CD4-positive, alpha-beta T cell (primary cell): ENCODE data around the gene INA. TPM values are rescaled to one million over a fixed set of nuclear protein-coding genes. Genes with fewer than 3 reads are reported as not detected.

ENCODE experiments used
- ATAC-seq: fragments of 200-7000 bp; cut with Tn5 transposase; one replicate; pipeline ENCODE4 v1.10.0; 2022; ENCODE audit warnings: mild to moderate bottlenecking; ENCODE audit not compliant: poor library complexity
- CTCF ChIA-PET: fragments of 350-600 bp; sonication (Branson Sonifier 250); formaldehyde crosslinking; loops from one replicate; lab custom pipeline; 2021; ENCODE audit warnings: antibody characterized with exemption, inconsistent platforms; lab: Charles Lee
- POLR2A ChIA-PET: fragments of 350-600 bp; sonication (Branson Sonifier 250); formaldehyde crosslinking; loops from one replicate; lab custom pipeline; 2021; ENCODE audit warnings: antibody characterized with exemption, inconsistent platforms; lab: Charles Lee
- DNase-seq, 14 experiments: peaks; one replicate each; pipeline ENCODE4 v3.0.0-alpha.2; 2013 to 2020; ENCODE audit warnings: mixed read lengths in 2 of 14
- H3K27ac ChIP-seq, 2 donors: one replicate each; pipeline versions ENCODE4 v1.5.1 to v1.7.0; 2013; ENCODE audit warnings: low read length in 2 of 2, low read depth in 1 of 2, mild to moderate bottlenecking in 1 of 2
- H3K27me3 ChIP-seq, 2 experiments: 1 replicate in 1 of 2; 2 replicates in 1 of 2; pipeline versions ENCODE4 v1.6.1 to v1.7.0; 2013; ENCODE audit warnings: low read length in 2 of 2, control low read depth in 1 of 2, mild to moderate bottlenecking in 1 of 2, moderate library complexity in 1 of 2; ENCODE audit not compliant: insufficient read depth in 2 of 2, control insufficient read depth in 1 of 2
- H3K36me3 ChIP-seq: one replicate; pipeline ENCODE4 v1.6.1; 2013; ENCODE audit warnings: low read length, control low read depth; ENCODE audit not compliant: insufficient read depth
- H3K4me1 ChIP-seq: one replicate; pipeline ENCODE4 v1.6.1; 2013; ENCODE audit warnings: low read length, control low read depth; ENCODE audit not compliant: insufficient read depth
- H3K4me3 ChIP-seq: one replicate; pipeline ENCODE4 v1.5.1; 2013; ENCODE audit warnings: mild to moderate bottlenecking, low read length, moderate library complexity
- H3K9me3 ChIP-seq, 2 experiments: 1 replicate in 1 of 2; 2 replicates in 1 of 2; pipeline versions ENCODE4 v1.6.1 to v1.7.0; 2013; ENCODE audit warnings: low read length in 2 of 2, mild to moderate bottlenecking in 2 of 2, control low read depth in 1 of 2, moderate library complexity in 1 of 2; ENCODE audit not compliant: control insufficient read depth in 1 of 2, insufficient read depth in 1 of 2
- H3K27ac Mint-ChIP-seq: one replicate; pipeline ENCODE4 v1.8.0; 2020; ENCODE audit warnings: mixed read lengths
- H3K27me3 Mint-ChIP-seq: one replicate; pipeline ENCODE4 v1.8.0; 2021; ENCODE audit warnings: mixed read lengths
- H3K36me3 Mint-ChIP-seq: one replicate; pipeline ENCODE4 v1.8.0; 2021; ENCODE audit warnings: low read depth, mixed read lengths
- H3K4me1 Mint-ChIP-seq: one replicate; pipeline ENCODE4 v1.8.0; 2021; ENCODE audit warnings: low read depth, mixed read lengths
- H3K4me3 Mint-ChIP-seq: one replicate; pipeline ENCODE4 v1.8.0; 2020; ENCODE audit warnings: mild to moderate bottlenecking, mixed read lengths
- H3K9me3 Mint-ChIP-seq: one replicate; pipeline ENCODE4 v1.8.0; 2020; ENCODE audit warnings: mixed read lengths
- CTCF ChIP-seq: fragments of 200-600 bp; IDR thresholded peaks from one replicate; pipeline ENCODE4 v1.8.0; 2022; ENCODE audit warnings: antibody characterized with exemption, mild to moderate bottlenecking
- intact Hi-C, 2 experiments: fragments of 100-400 bp; cut with DNase I in 1 of 2; cut with micrococcal nuclease in 1 of 2; formaldehyde crosslinking; loops; one replicate each; pipeline versions ENCODE4 v1.15.1 to v1.9.0; 2023 to 2025; cut with DNase I, micrococcal nuclease
- total RNA-seq, 174 experiments: library from RNA in 2 of 174; stranded (reverse) in 2 of 174; gene quantifications; one replicate each; pipeline ENCODE4 v1.2.3 and lab custom pipeline; 2021 to 2026

Gene INA
- total RNA-seq, 2 experiments from 2014 or later, result not detected

DNA sequence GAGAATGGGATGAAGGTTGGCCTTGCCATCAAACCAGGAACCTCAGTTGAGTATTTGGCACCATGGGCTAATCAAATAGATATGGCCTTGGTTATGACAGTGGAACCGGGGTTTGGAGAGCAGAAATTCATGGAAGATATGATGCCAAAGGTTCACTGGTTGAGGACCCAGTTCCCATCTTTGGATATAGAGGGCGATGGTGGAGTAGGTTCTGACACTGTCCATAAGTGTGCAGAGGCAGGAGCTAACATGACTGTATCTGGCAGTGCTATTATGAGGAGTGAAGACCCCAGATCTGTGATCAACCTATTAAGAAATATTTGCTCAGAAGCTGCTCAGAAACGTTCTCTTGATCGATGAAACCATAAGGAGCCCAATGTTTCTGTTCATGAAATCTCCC lies 30.6 kb upstream of the INA start:
- Mint-ChIP-seq H3K27ac (no peak overlapping the region), H3K9me3 (peaks cover 2% of the 10 kb centered on the region), H3K36me3 (no peaks in the 10 kb centered on the region), H3K4me3 (no peak overlapping the region), H3K27me3 (no peaks in the 10 kb centered on the region), H3K4me1 (no peaks in the 10 kb centered on the region)
- H3K27ac ChIP-seq, result no peak overlapping the region
- TF ChIP-seq CTCF, result no peak
- ATAC-seq (no peak), DNase-seq (no peak)
- no peaks in the 10 kb centered on the region for H3K9me3 ChIP-seq
- ChIA-PET POLR2A (no interaction called here), CTCF (no interaction called here)
- H3K4me3 ChIP-seq, result no peak overlapping the region
- peaks cover 0 to 2% of the 10 kb centered on the region in 2 experiments for H3K27me3 ChIP-seq
- peaks cover 3% of the 10 kb centered on the region for H3K4me1 ChIP-seq
- no peaks in the 10 kb centered on the region for H3K36me3 ChIP-seq
- intact Hi-C loops, result loop anchor here in 1 of 2 experiments (10.0 kb wide), 1 partner anchor 172 kb away; no protein-coding TSS in a partner anchor

DNA sequence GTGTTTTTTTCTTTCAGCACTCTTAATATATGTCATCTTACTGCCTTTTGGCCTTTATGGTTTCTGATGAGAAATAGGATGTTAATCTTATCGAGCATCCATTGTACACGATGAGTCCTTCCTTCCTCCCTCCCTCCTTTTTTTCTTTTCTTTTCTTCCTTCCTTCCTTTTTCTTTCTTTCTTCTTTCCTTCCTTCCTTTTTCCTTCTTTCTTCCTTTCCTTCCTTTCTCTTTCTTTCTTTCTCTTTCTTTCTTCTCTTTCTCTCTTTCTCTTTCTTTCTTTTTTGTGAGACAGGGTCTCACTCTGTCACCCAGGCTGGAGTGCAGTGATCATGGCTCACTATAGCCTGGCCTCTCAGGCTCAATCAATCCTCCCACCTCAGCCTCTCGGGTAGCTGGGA lies 22.8 kb upstream of the INA start:
- Histone ChIP-seq H3K9me3 (no peaks in the 10 kb centered on the region), H3K27ac (no peak overlapping the region), H3K27me3 (no peaks in the 10 kb centered on the region), H3K4me3 (no peak overlapping the region), H3K36me3 (no peaks in the 10 kb centered on the region), H3K4me1 (no peaks in the 10 kb centered on the region)
- CTCF ChIA-PET, result interaction anchor here (1.2 kb wide), 1 partner anchor 9 kb away, joined by 3 read pairs; no protein-coding TSS in a partner anchor
- Mint-ChIP-seq H3K4me1 (no peaks in the 10 kb centered on the region), H3K36me3 (no peaks in the 10 kb centered on the region), H3K27me3 (peaks cover 4% of the 10 kb centered on the region), H3K9me3 (peaks cover 8% of the 10 kb centered on the region), H3K27ac (no peak overlapping the region), H3K4me3 (no peak overlapping the region)
- no peak for TF ChIP-seq CTCF
- ATAC-seq (no peak), DNase-seq (no peak)
- POLR2A ChIA-PET, result no interaction called here
- intact Hi-C loops, result no loop called here

DNA sequence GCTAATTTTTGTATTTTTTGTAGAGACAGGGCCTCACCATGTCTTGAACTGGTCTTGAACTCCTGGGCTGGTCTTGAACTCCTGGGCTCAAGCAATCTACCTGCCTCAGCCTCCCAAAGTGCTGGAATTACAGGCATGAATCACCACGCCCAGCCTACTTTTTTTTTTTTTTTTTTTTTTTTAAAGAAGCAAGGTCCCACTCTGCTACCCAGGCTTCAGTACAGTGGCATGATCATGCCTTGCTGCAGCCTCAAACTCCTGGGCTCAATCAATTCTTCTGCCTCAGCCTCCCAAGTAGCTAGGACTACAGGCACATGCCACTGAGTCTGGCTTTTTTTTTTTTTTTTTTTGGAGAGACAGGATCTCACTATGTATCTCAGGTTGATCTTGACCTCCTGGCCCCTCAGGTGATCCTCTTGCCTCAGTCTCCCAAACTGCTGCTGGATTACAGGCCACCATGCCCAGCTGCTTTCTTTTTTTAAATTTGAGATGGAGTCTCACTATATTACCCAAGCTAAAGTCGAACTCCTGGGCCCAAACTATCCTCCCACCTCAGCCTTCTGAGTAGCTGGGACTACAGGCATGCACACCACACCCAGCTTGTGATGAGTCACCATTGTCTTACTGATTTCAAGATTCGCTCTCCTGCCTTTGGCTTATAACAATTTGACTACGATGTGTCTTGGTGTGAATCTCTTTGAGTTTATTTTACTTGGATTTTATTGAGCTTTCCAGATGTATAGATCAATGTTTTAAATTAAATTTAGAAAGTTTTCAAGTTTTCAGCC lies 22.2 kb upstream of the INA start:
- intact Hi-C loops, result no loop called here
- Histone ChIP-seq H3K27me3 (no peaks in the 10 kb centered on the region), H3K36me3 (no peaks in the 10 kb centered on the region), H3K27ac (no peak overlapping the region), H3K4me3 (no peak overlapping the region), H3K4me1 (no peaks in the 10 kb centered on the region), H3K9me3 (peaks cover 0 to 3% of the 10 kb centered on the region in 2 experiments)
- POLR2A ChIA-PET, result no interaction called here
- Mint-ChIP-seq H3K4me1 (no peaks in the 10 kb centered on the region), H3K27me3 (peaks cover 7% of the 10 kb centered on the region), H3K4me3 (no peak overlapping the region), H3K36me3 (no peaks in the 10 kb centered on the region), H3K27ac (no peak overlapping the region), H3K9me3 (peaks cover 10% of the 10 kb centered on the region)
- no peak for TF ChIP-seq CTCF
- CTCF ChIA-PET, result no interaction called here
- DNase-seq (no peak), ATAC-seq (no peak)
